Lower leg skin (tissue), 4 donors: Measurements from ENCODE around the gene PMIS2. TPM values are rescaled to one million over a fixed set of nuclear protein-coding genes. Genes with fewer than 3 reads are reported as not detected.

Experiments
- DNase-seq, 2 donors: peaks; one replicate each; pipeline ENCODE4 v3.0.0-alpha.2; 2019; ENCODE audit warnings: low spot score in 2 of 2
- H3K4me3 ChIP-seq: fragments of 200-600 bp; sonication (generic); 2 replicates; pipeline ENCODE4 v1.5.1; 2017; ENCODE audit warnings: mild to moderate bottlenecking, low read depth; ENCODE audit not compliant: poor library complexity, severe bottlenecking
- POLR2A ChIP-seq, 2 donors: fragments of 450-650 bp; IDR thresholded peaks; one replicate each; pipeline ENCODE4 v1.6.1; 2016 to 2017; ENCODE audit warnings: antibody characterized with exemption in 2 of 2, mild to moderate bottlenecking in 1 of 2, moderate library complexity in 1 of 2
- WGBS, 2 donors: methylation state at CpG; one replicate each; pipeline ENCODE4 v1.1.5; 2018; 5-methylcytosine and 5-hydroxymethylcytosine counted together
- intact Hi-C: fragments of 100-400 bp; cut with DNase I; formaldehyde crosslinking; loops from one replicate; pipeline ENCODE4 v1.15.0; 2023; ENCODE audit warnings: low total_unique reads
- total RNA-seq, 4 donors: library from RNA; depleted of rRNA; stranded (reverse); fragments of >200 nt; gene quantifications; one replicate each; pipeline ENCODE4 v1.1.0, GENCODE V29; 2016
- TF ChIP-seq, protein P1 (sequence below), 3 donors: fragments of 450-650 bp; IDR thresholded peaks; one replicate each; pipeline ENCODE4 v1.5.1; 2016; ENCODE audit warnings: antibody characterized with exemption in 3 of 3, mild to moderate bottlenecking in 3 of 3, moderate library complexity in 2 of 3

The PMIS2 gene
- total RNA-seq, 4 donors from 2014 or later = not detected

DNA sequence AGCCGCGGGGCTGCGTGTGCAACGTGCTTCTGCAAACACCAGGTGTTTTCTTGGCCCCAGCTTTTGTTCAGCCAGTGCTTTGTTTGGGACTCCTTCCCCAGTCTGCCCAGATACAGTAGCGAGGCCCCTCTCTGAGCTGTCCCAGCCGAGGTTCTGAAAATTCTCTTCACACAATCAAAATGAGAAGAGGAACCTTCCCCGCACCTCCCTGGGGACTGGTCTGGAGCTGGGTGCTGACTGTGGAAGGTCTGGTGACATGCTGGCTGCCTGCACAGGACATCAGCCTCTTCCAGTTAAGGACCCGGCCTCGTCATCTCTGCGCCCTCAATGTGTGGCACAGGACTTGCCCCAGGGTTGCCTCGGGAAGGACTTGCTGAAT lies 26.7 kb upstream of the PMIS2 start:
- no peak overlapping the region for H3K4me3 ChIP-seq
- TF ChIP-seq POLR2A (IDR thresholded peaks at IDR 0.05) = no peak
- TF ChIP-seq, protein P1, sequence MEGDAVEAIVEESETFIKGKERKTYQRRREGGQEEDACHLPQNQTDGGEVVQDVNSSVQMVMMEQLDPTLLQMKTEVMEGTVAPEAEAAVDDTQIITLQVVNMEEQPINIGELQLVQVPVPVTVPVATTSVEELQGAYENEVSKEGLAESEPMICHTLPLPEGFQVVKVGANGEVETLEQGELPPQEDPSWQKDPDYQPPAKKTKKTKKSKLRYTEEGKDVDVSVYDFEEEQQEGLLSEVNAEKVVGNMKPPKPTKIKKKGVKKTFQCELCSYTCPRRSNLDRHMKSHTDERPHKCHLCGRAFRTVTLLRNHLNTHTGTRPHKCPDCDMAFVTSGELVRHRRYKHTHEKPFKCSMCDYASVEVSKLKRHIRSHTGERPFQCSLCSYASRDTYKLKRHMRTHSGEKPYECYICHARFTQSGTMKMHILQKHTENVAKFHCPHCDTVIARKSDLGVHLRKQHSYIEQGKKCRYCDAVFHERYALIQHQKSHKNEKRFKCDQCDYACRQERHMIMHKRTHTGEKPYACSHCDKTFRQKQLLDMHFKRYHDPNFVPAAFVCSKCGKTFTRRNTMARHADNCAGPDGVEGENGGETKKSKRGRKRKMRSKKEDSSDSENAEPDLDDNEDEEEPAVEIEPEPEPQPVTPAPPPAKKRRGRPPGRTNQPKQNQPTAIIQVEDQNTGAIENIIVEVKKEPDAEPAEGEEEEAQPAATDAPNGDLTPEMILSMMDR (IDR thresholded peaks at IDR 0.05) = no peak
- DNase-seq = no peak
- WGBS, 2 donors = 72 to 73% methylated on average over 11 of the region's 11 CpGs
- intact Hi-C loops = no loop called here

DNA sequence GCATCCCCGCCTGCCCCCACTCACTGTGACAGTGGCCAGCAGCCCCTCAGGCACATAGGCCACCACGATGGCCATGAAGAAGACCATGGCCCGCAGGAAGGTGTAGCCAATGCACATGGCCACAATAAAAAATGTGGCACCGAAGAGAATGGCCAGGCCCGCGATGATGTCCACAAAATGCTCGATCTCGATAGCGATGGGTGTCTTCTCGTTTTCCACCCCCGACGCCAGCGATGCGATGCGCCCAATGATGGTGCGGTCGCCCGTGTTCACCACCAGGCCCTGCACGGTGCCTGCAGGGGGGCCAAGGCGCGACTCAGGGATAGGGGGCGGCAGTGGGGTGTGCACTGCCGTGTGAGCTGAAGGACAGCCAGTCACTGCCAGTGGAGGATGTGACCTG lies 26.2 kb upstream of the PMIS2 start:
- no peak for DNase-seq
- H3K4me3 ChIP-seq = no peak overlapping the region
- TF ChIP-seq, protein P1 (IDR thresholded peaks at IDR 0.05) = no peak
- no peak for TF ChIP-seq POLR2A (IDR thresholded peaks at IDR 0.05)
- 88 to 91% methylated on average over 23 of the region's 23 CpGs for WGBS, 2 donors
- intact Hi-C loops = loop anchor here (5.0 kb wide), 1 partner anchor 502 kb away; no protein-coding TSS in a partner anchor

DNA sequence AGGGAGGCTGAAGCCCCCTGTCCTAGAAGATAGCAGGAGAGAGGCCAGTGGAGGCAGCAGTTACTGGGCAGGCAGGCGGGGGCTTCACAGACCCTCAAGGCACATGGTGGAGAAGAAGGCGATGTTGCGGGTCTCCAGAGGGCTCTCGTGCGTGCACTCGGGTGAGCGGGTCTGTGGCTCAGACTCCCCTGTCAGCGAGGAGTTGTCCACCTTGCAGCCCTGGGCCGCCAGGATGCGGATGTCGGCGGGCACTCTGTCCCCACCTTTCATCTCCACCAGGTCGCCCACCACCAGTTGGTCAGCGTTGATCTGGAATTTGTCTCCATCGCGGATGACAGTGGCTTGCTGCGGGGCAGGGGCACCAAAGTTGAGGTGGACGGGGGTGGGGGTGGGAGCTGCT lies 25.7 kb upstream of the PMIS2 start:
- intact Hi-C loops = loop anchor here (5.0 kb wide), 1 partner anchor 503 kb away; no protein-coding TSS in a partner anchor
- TF ChIP-seq, protein P1 (IDR thresholded peaks at IDR 0.05) = no peak
- no peak for TF ChIP-seq POLR2A (IDR thresholded peaks at IDR 0.05)
- DNase-seq = no peak
- 87 to 92% methylated on average over 18 of the region's 18 CpGs for WGBS, 2 donors
- no peak overlapping the region for H3K4me3 ChIP-seq

DNA sequence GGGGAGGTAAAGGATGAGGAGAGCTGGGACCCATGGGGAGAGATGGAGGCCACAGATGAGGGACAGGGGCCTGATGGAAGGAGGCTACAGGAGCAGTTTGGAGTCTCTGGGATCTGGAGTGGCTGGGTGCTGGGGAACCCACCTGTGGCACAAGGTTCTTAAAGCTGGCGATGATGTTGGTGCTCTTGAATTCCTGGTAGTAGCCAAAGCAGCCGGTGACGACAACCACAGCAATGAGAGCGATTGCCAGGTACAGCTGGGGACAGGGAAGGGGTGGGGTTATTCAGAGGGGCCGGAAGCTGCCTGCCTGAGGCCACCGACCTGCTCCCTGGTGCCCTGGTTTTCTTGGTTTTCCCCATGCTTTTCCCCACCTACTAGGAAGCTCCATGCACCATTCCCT lies 25.3 kb upstream of the PMIS2 start:
- 62 to 66% methylated on average over 6 of the region's 6 CpGs for WGBS, 2 donors
- intact Hi-C loops = loop anchor here (5.0 kb wide), 1 partner anchor 503 kb away; no protein-coding TSS in a partner anchor
- no peak for TF ChIP-seq POLR2A (IDR thresholded peaks at IDR 0.05)
- TF ChIP-seq, protein P1 (IDR thresholded peaks at IDR 0.05) = no peak
- H3K4me3 ChIP-seq = no peak overlapping the region
- no peak for DNase-seq

DNA sequence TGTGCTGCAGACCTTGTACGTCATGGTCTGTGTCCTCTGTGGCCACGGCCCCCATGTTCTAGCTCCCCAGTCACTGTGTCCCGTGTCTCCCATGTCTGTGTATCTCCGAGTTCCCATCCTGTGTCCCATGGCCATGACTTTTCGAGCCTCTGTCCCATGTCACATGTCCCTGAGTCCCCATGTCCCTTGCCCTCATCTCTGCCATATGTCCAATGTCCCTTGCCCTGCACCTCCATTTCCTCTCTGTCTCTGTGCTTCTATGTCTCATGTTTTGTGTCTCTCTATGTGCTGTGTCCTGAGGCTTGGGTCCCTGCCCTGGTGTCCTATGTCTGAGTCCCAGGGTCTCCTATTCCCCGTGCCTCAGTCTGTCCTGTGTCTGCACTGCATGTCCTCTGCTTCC lies 24.5 kb upstream of the PMIS2 start:
- no peak overlapping the region for H3K4me3 ChIP-seq
- intact Hi-C loops = loop anchor here (5.0 kb wide), 1 partner anchor 504 kb away; no protein-coding TSS in a partner anchor
- no peak for DNase-seq
- no peak for TF ChIP-seq POLR2A (IDR thresholded peaks at IDR 0.05)
- TF ChIP-seq, protein P1 (IDR thresholded peaks at IDR 0.05) = no peak
- whole genome bisulfite sequencing, 2 donors = 83 to 87% methylated on average over 6 of the region's 6 CpGs

DNA sequence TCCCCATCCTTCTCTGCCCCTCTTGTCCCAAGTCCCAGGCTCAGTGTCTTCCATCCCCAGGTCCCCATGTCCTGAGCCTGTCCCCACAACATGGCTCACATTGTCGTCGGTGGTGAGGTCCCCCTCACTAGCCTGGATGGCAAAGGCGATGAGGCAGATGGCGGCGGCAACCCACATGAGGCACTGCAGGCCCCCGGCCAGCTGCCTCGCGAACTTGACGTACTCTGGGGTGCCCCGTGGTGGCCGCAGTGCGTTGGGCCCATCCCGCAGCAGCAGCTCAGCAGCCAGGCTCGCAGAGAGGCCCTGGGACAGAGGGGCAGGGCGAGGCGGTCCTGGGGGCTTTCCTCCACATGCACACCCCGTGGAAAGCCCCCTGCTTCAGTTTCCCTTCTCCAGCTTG lies 23.6 kb upstream of the PMIS2 start:
- intact Hi-C loops = loop anchor here (5.0 kb wide), 1 partner anchor 505 kb away; no protein-coding TSS in a partner anchor
- whole genome bisulfite sequencing, 2 donors = 66 to 70% methylated on average over 14 to 17 of the region's 17 CpGs
- TF ChIP-seq POLR2A (IDR thresholded peaks at IDR 0.05) = no peak
- TF ChIP-seq, protein P1 (IDR thresholded peaks at IDR 0.05) = no peak
- no peak overlapping the region for H3K4me3 ChIP-seq
- no peak for DNase-seq
